Measurements from ENCODE around the gene ZNF644.
"Not testable (repeated sequence)": the region's sequence is repeated elsewhere in the genome, so short reads cannot be mapped to it uniquely, and the experiment has no call there.

ZNF644 gene

DNA sequence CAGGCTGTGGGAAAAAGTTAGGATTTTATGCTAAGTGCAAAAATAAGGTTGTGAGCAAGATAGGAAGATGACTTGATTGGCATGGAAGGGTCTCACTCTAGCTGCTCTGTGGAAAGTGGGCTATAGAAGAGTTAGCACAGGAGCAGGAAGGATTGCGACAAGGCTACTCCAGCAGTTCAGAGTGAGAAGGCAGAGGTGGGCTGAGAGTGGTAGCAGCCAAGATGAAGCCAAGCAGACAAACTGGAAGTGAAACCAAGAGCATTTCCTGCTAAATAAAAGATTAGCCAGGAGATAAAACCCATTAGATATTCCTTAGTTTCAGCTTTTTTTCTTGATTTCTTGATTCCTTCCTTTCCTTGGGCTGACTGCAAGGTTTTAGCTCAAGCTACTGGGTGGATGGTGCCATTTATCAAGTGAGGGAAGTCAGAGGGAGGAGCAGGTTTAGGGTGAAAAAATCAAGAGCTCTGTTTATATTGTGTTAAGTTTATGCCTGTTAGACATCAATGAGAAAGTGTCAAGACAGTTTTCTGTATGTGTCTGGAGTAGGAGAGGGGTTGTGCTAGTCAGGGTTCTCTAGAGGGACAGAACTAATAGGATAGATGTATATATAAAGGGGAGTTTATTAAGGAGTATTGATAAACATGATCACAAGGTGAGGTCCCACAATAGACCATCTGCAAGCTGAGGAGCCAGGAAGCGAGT, 33.1 kb upstream of the ZNF644 start:
- TF ChIP-seq, protein P1, sequence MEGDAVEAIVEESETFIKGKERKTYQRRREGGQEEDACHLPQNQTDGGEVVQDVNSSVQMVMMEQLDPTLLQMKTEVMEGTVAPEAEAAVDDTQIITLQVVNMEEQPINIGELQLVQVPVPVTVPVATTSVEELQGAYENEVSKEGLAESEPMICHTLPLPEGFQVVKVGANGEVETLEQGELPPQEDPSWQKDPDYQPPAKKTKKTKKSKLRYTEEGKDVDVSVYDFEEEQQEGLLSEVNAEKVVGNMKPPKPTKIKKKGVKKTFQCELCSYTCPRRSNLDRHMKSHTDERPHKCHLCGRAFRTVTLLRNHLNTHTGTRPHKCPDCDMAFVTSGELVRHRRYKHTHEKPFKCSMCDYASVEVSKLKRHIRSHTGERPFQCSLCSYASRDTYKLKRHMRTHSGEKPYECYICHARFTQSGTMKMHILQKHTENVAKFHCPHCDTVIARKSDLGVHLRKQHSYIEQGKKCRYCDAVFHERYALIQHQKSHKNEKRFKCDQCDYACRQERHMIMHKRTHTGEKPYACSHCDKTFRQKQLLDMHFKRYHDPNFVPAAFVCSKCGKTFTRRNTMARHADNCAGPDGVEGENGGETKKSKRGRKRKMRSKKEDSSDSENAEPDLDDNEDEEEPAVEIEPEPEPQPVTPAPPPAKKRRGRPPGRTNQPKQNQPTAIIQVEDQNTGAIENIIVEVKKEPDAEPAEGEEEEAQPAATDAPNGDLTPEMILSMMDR (IDR thresholded peaks at IDR 0.05; ENCODE audit: low read depth, low read length), result no peak
- no peak for DNase-seq (ENCODE audit: low read depth, low spot score)
- in situ Hi-C loops (cut with HindIII; ENCODE audit: low sequenced_read_pairs), result no loop called here
- H3K4me3 ChIP-seq (ENCODE audit: low read depth, low read length), result no peak overlapping the region

DNA sequence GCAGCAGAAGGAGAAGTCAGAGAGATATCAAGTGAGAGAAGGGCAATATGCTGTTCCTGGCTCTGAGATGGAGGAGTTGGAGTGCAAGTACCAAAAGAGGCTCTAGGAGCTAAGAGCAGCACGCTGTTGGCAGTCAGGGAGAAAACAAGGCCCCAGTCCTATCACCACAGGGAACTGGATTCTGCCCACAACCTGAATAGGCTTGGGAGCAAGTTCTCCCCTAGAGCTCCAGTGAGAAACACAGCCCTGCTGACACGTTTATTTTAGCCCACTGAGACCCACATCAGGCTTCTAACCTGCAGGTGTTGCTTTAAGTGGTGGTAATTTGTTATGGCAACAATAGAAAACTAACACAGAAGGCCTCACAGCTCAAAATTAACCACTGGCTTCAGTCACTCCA, 31.8 kb upstream of the ZNF644 start:
- in situ Hi-C loops (cut with HindIII; ENCODE audit: low sequenced_read_pairs), result no loop called here
- TF ChIP-seq, protein P1 (IDR thresholded peaks at IDR 0.05; ENCODE audit: low read depth, low read length), result no peak
- no peak overlapping the region for H3K4me3 ChIP-seq (ENCODE audit: low read depth, low read length)
- DNase-seq (ENCODE audit: low read depth, low spot score), result no peak

DNA sequence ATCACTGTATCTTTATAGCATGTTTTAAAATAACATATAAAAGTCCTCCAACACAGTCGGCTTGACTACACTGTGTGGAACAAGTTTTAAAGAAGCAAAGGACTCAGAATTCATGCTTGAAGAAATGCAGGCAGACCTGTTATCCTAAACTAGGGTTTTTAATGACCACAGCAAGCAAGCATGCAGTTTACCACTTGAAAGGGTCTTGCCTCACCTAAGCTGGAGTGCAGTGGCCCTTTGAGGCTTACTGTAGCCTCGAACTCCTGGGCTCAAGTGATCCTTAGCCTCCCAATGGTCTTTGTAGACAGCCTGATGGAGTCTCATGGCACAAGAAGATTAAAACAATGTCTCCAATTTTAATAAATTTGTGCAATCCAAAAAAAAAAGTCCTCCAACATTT, 27.7 kb upstream of the ZNF644 start:
- DNase-seq (ENCODE audit: low read depth, low spot score); in situ Hi-C loops (cut with HindIII; ENCODE audit: low sequenced_read_pairs); H3K4me3 ChIP-seq (ENCODE audit: low read depth, low read length): not testable (repeated sequence)

DNA sequence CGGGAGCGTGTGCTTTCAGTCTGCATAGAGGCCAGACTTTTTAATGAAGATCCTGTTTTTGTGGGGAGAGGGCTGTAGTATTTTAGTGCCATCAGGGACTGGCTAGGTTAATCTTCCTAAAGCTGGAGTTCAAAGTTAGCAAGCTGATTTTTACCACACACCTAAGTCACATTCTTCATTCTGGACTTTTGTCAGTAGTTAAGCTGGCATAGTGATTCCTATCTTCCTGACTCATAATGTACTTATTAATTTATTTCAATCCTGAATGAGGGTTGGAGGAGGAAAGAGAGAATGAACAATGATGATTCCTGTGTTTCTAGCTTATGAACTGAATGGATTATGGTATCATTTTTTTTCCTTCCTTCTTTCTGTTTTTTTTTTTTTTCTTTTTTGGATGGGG, 24.9 kb upstream of the ZNF644 start:
- in situ Hi-C loops (cut with HindIII; ENCODE audit: low sequenced_read_pairs), result no loop called here

DNA sequence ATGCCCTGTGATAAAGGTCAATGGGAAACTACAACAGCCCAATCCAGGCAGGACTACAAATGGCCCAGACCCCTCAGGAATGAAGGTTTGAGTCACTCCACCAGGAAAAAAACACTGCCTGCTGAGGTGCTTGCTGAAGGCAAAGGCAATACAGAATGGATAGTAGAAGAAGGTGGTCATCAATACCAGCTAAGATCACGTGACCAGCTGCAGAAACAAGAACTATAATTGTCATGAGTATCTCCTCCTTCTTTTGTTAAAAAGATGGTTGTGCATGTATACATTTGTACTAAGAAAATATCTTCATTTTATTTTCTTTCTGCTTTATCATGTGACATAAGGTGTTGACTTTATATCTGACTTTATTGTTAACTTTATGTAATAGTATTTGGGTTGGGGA, 23.4 kb upstream of the ZNF644 start:
- no peak for DNase-seq (ENCODE audit: low read depth, low spot score)
- no peak overlapping the region for H3K4me3 ChIP-seq (ENCODE audit: low read depth, low read length)
- TF ChIP-seq, protein P1 (IDR thresholded peaks at IDR 0.05; ENCODE audit: low read depth, low read length), result no peak
- in situ Hi-C loops (cut with HindIII; ENCODE audit: low sequenced_read_pairs), result no loop called here

More for the DNA sequence above, 24.9 kb upstream of the ZNF644 start:
- no peak overlapping the region for H3K4me3 ChIP-seq (ENCODE audit: low read depth, low read length)
- TF ChIP-seq, protein P1 (IDR thresholded peaks at IDR 0.05; ENCODE audit: low read depth, low read length), result no peak
- DNase-seq (ENCODE audit: low read depth, low spot score), result no peak

DNA sequence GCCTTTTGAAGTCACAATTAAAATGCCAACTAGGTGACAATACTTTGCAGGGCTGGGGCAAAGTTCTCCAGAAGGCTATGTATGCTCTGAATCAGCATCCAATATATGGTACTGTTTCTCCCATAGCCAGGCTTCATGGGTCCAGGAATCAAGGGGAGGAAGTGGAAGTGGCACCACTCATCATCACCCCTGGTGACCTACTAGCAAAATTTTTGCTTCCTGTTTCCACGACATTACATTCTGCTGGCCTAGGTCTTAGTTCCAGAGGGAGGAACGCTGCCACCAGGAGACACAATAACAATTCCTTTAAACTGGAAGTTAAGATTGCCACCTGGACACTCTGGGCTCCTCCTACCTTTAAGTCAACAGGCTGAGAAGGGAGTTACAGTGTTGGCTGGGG, 22.9 kb upstream of the ZNF644 start:
- H3K4me3 ChIP-seq (ENCODE audit: low read depth, low read length); in situ Hi-C loops (cut with HindIII; ENCODE audit: low sequenced_read_pairs); DNase-seq (ENCODE audit: low read depth, low spot score): not testable (repeated sequence)

DNA sequence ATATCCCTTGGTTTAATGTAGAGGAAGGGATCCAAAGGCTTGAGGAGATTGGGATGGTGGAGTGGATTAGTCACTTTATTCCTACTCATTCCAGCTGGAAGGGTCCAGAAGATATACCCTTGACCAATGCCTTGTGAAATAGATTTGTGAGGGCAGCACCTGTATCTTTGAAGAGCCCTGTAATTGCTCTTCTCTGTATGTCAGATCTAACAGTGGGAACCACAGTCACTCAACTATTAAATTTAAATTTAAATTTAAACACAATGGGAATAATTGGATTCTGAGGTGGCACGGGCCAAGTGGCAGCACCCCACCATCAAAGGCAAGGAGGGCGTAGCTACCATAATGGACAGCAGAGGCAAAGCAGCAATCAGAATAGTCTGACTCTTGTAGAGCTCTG, 20.5 kb upstream of the ZNF644 start:
- H3K4me3 ChIP-seq (ENCODE audit: low read depth, low read length); DNase-seq (ENCODE audit: low read depth, low spot score); in situ Hi-C loops (cut with HindIII; ENCODE audit: low sequenced_read_pairs): not testable (repeated sequence)

DNA sequence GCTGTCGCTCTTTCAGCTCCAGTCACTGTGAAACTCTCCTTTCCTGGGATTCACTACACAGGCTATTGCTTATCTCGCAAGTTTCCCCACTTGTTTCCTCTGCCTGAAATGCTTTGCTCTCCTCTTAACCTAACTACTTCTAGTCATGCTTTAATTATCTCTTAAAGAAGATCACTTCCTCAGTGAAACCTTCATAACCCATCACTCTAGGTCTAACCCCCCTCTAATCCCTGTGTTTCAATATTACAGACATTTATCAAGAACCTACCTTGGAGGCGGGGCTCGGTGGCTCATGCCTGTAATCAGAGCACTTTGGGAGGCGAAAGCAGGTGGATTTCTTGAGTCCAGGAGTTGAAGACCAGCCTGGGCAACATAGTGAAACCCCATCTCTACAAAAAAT, 16.7 kb upstream of the ZNF644 start:
- H3K4me3 ChIP-seq (ENCODE audit: low read depth, low read length), result no peak overlapping the region
- TF ChIP-seq, protein P1 (IDR thresholded peaks at IDR 0.05; ENCODE audit: low read depth, low read length), result no peak
- no peak for DNase-seq (ENCODE audit: low read depth, low spot score)
- in situ Hi-C loops (cut with HindIII; ENCODE audit: low sequenced_read_pairs), result no loop called here
